AG10803 (cell line): Measurements from ENCODE around the gene CCNY.

Source experiments
- DNase-seq: peaks from one replicate; pipeline ENCODE4 v3.0.0; 2010; ENCODE audit warnings: low read depth
- H3K4me3 ChIP-seq: 2 replicates; pipeline ENCODE4 v1.5.1; 2011; ENCODE audit warnings: mild to moderate bottlenecking, low read length, control low read depth
- TF ChIP-seq, protein P1 (sequence below): conservative IDR thresholded peaks from 2 replicates; pipeline ENCODE4 v1.5.1; 2011; ENCODE audit warnings: mild to moderate bottlenecking, low read length, control low read depth, inconsistent platforms

The CCNY gene

DNA sequence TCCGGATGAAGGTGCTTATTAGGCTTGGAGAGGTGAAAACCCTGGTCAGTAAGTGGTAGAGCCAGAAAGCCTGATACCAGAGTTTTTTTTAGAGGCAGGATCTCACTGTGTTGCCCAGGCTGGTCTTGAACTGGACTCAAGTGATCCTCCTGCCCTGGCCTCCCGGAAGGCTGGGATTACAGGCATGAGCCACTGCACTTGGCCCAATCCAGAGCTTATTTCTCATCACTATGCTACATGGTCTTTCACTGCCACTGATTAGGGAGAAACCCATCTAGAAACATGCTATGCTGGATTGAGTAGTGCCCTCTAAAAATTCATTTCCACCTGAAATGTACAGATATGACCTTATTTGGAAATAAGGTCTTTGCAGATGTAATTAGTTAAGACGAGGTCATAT lies 240.4 kb downstream of the CCNY start:
- DNase-seq, result no peak
- TF ChIP-seq, protein P1, sequence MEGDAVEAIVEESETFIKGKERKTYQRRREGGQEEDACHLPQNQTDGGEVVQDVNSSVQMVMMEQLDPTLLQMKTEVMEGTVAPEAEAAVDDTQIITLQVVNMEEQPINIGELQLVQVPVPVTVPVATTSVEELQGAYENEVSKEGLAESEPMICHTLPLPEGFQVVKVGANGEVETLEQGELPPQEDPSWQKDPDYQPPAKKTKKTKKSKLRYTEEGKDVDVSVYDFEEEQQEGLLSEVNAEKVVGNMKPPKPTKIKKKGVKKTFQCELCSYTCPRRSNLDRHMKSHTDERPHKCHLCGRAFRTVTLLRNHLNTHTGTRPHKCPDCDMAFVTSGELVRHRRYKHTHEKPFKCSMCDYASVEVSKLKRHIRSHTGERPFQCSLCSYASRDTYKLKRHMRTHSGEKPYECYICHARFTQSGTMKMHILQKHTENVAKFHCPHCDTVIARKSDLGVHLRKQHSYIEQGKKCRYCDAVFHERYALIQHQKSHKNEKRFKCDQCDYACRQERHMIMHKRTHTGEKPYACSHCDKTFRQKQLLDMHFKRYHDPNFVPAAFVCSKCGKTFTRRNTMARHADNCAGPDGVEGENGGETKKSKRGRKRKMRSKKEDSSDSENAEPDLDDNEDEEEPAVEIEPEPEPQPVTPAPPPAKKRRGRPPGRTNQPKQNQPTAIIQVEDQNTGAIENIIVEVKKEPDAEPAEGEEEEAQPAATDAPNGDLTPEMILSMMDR, result no peak
- H3K4me3 ChIP-seq, result no peak overlapping the region

DNA sequence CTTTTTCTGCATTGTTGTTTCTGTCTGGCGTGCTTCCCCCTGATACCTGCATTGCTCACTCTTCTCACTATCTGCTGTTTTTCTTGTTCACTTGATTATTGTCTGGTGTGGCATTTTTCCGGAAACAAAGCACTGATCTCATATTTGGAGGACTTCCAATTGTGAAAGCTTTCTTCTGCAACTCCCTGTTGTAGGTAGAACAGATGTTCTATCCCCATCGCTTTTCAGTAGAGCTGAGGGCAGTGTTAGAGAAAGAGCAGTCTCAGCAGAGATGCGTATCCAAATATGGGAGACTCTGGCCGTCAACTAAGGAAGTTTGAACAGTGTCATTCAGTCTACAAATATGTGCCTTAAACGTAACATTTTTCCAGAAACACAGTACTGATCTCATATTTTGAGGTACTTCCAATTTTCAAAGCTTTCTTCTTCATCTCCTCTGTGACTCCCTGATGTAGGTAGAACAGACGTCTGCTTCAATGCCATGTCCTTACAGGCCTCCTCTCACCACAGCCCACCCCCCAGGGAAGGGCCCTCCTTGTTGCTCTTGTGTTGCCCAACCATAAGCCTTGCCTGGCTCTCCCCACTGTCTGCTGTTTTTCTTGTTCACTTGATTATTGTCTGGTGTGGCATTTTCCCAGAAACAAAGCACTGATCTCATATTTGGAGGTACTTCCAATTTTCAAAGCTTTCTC lies 241.8 kb downstream of the CCNY start:
- DNase-seq, result peak; percentile 47
- TF ChIP-seq, protein P1, result no peak
- no peak overlapping the region for H3K4me3 ChIP-seq

DNA sequence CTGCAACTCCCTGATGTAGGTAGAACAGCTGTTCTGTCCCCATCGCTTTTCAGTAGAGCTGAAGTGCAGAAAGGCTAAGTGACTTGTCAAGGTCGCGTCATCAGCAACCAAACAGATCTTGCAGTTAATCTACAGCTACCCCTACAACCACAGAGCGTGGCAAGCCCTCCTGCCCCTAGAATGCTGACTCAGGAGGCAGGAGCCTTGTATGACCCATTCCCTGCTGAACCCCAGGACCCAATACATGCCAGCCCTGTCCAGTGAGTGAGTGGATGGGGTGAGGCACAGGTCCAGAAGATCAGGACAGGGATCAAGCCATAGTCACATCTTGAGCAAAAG lies 242.3 kb downstream of the CCNY start:
- H3K4me3 ChIP-seq, result no peak overlapping the region
- TF ChIP-seq, protein P1, result no peak
- DNase-seq, result no peak

DNA sequence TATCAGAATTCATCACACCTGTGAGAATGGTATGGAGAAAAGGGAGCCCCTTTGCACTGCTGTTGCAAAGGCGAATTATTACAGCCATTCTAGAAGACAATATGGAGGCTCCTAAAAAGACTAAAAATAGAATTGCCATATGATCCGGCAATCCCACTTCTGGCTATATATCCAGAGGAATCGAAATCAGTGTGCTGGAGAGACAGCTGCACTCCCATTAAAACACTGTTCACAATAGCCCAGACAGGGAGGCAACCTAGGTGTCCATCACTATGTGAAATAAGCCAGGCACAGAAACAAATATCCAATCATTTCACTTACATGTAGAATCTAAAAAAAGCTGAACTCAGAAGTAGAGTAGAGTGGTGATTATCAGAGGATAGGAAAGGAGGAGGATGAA lies 242.8 kb downstream of the CCNY start:
- no peak overlapping the region for H3K4me3 ChIP-seq
- DNase-seq, result no peak
- TF ChIP-seq, protein P1, result no peak

DNA sequence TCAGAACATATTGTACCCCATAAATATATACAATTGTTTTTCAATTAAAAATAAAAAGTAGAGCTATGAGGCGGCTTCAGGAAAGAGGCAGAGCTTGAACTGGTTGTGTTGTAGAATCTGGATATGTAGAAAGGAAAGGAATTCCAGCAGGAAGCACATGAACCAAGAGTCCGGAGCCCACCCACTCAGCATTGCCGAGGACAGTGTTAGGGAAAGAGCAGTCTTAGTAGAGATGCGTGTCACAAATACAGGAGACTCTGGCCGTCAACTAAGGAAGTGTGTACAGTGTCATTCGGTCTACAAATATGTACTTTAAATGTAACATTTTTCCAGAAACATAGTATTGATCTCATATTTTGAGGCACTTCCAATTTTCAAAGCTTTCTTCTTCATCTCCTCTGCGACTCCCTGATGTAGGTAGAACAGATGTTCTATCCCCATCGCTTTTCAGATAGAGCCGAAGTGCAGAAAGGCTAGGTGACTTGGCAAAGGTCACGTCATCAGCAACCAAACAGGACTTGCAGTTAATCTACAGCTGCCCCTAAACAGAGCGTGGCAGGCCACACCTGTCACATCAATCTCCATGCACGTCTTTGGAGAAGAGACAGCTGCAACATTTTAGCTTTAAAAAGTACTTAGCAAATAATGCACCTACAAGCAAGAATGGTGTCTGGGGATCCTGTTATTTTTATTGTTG lies 243.6 kb downstream of the CCNY start:
- H3K4me3 ChIP-seq, result no peak overlapping the region
- TF ChIP-seq, protein P1, result no peak
- DNase-seq, result no peak

DNA sequence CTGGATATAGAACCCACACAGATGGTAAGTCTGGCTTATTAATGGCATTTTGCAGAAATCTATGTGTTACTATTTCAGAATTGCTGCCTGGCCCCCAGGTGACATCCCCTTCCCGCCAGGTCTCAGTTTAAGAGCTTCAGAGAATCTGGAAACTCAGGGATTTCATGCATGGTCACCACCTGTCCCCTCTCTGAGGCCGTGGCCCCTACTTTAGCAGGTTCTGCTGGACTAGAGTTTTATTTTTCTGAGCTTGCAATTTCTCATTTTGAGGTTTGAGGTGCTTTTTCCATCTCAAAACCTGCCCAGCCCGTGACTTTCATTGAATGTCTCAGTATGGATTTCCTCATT lies 244.1 kb downstream of the CCNY start:
- no peak overlapping the region for H3K4me3 ChIP-seq
- DNase-seq, result no peak
- TF ChIP-seq, protein P1, result no peak

DNA sequence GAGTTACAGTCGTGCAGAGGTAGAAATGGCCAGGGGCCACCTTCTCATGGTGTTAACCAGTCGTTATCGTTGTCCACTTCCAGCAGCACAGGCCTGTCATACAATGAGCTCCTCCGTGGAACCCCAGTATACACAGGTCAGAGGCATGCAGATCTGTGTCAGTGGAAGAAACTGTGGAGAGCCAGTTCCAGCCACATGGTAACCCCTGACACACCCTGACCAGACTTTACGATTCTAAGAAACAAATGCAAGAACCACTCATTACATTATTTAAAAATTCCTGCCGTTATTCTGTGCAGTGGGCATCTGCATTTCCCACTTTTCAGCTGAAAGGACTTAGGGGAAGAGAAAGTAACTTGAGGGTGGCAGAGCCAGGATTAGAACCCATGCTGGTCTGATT lies 245.3 kb downstream of the CCNY start:
- TF ChIP-seq, protein P1, result no peak
- no peak for DNase-seq
- H3K4me3 ChIP-seq, result no peak overlapping the region
